ENCODE measurements around the gene VILL.

Gene VILL

DNA sequence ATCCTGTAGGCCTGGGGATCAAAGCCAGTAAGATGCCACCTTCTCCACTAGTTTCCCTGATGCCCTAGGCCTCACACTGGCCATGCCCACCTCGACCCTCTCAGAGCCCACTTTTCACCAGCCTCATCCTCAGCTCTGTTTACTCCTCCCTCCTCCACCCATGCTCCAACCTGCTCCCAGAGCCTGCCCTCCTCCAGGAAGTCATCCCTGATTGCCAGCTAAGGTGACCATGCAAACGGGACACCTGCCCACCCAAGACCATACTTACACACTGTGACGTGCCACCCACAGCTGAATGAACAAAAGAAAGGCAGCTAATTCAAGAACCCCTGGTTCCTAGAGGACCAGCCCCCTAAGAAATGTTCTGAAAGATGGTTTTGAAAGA, 29.7 kb downstream of the VILL start:
- peaks cover 12% of the 10 kb centered on the region for H3K4me1 ChIP-seq (ENCODE audit: insufficient read depth, low read length, severe bottlenecking)
- TF ChIP-seq CTCF (IDR thresholded peaks at IDR 0.05; ENCODE audit: low read length) = no peak
- no peak for TF ChIP-seq EZH2 (IDR thresholded peaks at IDR 0.05; ENCODE audit: borderline replicate concordance, low read length)
- H3K79me2 ChIP-seq (ENCODE audit: insufficient read depth, low read length) = no peaks in the 10 kb centered on the region
- H4K20me1 ChIP-seq (ENCODE audit: insufficient read depth, low read length) = no peaks in the 10 kb centered on the region
- no peak overlapping the region for H2AFZ ChIP-seq (ENCODE audit: low read length)
- H3K9ac ChIP-seq (ENCODE audit: low read length) = no peak overlapping the region
- H3K27ac ChIP-seq (ENCODE audit: low read depth, low read length, poor library complexity, severe bottlenecking) = no peak overlapping the region
- peaks cover 11% of the 10 kb centered on the region for H3K36me3 ChIP-seq (ENCODE audit: insufficient read depth, low read length)
- H3K27me3 ChIP-seq (ENCODE audit: insufficient read depth, low read length) = no peaks in the 10 kb centered on the region
- no peaks in the 10 kb centered on the region for H3F3A ChIP-seq (ENCODE audit: insufficient read depth, low read length)
- no peak overlapping the region for H3K4me2 ChIP-seq (ENCODE audit: low read length)
- no peaks in the 10 kb centered on the region for H3K9me2 ChIP-seq (ENCODE audit: low read depth, low read length)
- H3K9me3 ChIP-seq (ENCODE audit: low read length) = no peaks in the 10 kb centered on the region
- no peak overlapping the region for H3K4me3 ChIP-seq (ENCODE audit: low read depth, low read length, poor library complexity, severe bottlenecking)

- no peaks in the 10 kb centered on the region for H4K20me1 ChIP-seq (ENCODE audit: insufficient read depth, low read length)
- H3K27me3 ChIP-seq (ENCODE audit: insufficient read depth, low read length) = no peaks in the 10 kb centered on the region
- H3F3A ChIP-seq (ENCODE audit: insufficient read depth, low read length) = no peaks in the 10 kb centered on the region
- H3K36me3 ChIP-seq (ENCODE audit: insufficient read depth, low read length) = peaks cover 3% of the 10 kb centered on the region
- no peak overlapping the region for H2AFZ ChIP-seq (ENCODE audit: low read length)
- no peak for TF ChIP-seq CTCF (IDR thresholded peaks at IDR 0.05; ENCODE audit: low read length)
- no peak for TF ChIP-seq EZH2 (IDR thresholded peaks at IDR 0.05; ENCODE audit: borderline replicate concordance, low read length)
- no peaks in the 10 kb centered on the region for H3K9me2 ChIP-seq (ENCODE audit: low read depth, low read length)
- no peaks in the 10 kb centered on the region for H3K9me3 ChIP-seq (ENCODE audit: low read length)
- H3K4me1 ChIP-seq (ENCODE audit: insufficient read depth, low read length, severe bottlenecking) = peaks cover 20% of the 10 kb centered on the region
- no peaks in the 10 kb centered on the region for H3K79me2 ChIP-seq (ENCODE audit: insufficient read depth, low read length)
- H3K4me2 ChIP-seq (ENCODE audit: low read length) = no peak overlapping the region
- no peak overlapping the region for H3K4me3 ChIP-seq (ENCODE audit: low read depth, low read length, poor library complexity, severe bottlenecking)
- no peak overlapping the region for H3K9ac ChIP-seq (ENCODE audit: low read length)
- no peak overlapping the region for H3K27ac ChIP-seq (ENCODE audit: low read depth, low read length, poor library complexity, severe bottlenecking)
Measured at GRCh38 chr3:38021196-38021595, 30.6 kb downstream of the VILL start.

- Histone ChIP-seq H3K4me1 (ENCODE audit: insufficient read depth, low read length, severe bottlenecking) (peaks cover 20% of the 10 kb centered on the region), H3K9ac (ENCODE audit: low read length) (no peak overlapping the region), H3K27ac (ENCODE audit: low read depth, low read length, poor library complexity, severe bottlenecking) (no peak overlapping the region), H3K36me3 (ENCODE audit: insufficient read depth, low read length) (no peaks in the 10 kb centered on the region), H3K4me2 (ENCODE audit: low read length) (no peak overlapping the region), H3K9me2 (ENCODE audit: low read depth, low read length) (no peaks in the 10 kb centered on the region), H3F3A (ENCODE audit: insufficient read depth, low read length) (no peaks in the 10 kb centered on the region), H2AFZ (ENCODE audit: low read length) (no peak overlapping the region), H3K4me3 (ENCODE audit: low read depth, low read length, poor library complexity, severe bottlenecking) (no peak overlapping the region), H3K79me2 (ENCODE audit: insufficient read depth, low read length) (no peaks in the 10 kb centered on the region), H4K20me1 (ENCODE audit: insufficient read depth, low read length) (no peaks in the 10 kb centered on the region), H3K27me3 (ENCODE audit: insufficient read depth, low read length) (no peaks in the 10 kb centered on the region), H3K9me3 (ENCODE audit: low read length) (no peaks in the 10 kb centered on the region)
- TF ChIP-seq EZH2 (IDR thresholded peaks at IDR 0.05; ENCODE audit: borderline replicate concordance, low read length) = no peak
- no peak for TF ChIP-seq CTCF (IDR thresholded peaks at IDR 0.05; ENCODE audit: low read length)
Measured at GRCh38 chr3:38022301-38022700, 31.7 kb downstream of the VILL start.

Data from OCI-LY1 (cell line).